NCI-H2196 treated with DMSO at 0.1 percent for 48 hours (cell line): ENCODE results near the gene GRK3.

Source experiments
- DNase-seq: peaks from one replicate; lab custom pipeline; 2025; ENCODE audit not compliant: unreplicated experiment; lab: John Stamatoyannopoulos, UW

The GRK3 gene

DNA sequence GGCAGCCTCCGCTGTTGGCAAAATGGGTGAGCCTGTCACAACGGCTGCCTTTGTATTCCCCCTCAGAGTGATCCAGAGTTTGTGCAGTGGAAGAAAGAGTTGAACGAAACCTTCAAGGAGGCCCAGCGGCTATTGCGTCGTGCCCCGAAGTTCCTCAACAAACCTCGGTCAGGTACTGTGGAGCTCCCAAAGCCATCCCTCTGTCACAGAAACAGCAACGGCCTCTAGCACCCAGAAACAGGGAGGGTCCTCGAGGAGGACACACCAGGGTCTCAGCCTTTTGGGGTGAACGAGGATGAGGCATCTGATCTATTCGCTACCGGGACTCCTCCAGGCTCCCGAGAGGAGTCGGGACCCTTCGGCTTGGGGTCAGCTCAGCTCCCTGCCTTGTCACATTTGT, 157.7 kb downstream of the GRK3 start:
- no peak for DNase-seq

DNA sequence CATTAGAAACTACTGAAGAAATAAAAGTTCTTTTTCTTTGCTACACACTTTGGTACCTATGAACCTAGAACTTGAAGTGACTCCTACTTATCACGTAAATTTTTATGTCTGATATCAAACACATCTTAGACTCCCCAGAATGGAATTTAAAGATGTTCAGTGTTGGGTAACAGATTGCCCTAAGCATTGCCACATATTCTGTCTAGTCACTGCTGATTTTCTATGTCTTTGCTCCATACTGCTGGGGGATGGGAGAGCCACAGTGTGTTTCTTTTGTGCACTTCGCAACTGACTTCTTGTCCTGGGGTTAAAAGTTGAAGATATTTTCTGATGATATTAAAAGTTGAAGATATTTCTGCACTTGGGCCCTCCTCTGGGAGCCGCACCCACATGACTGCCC, 158.2 kb downstream of the GRK3 start:
- DNase-seq: no peak

DNA sequence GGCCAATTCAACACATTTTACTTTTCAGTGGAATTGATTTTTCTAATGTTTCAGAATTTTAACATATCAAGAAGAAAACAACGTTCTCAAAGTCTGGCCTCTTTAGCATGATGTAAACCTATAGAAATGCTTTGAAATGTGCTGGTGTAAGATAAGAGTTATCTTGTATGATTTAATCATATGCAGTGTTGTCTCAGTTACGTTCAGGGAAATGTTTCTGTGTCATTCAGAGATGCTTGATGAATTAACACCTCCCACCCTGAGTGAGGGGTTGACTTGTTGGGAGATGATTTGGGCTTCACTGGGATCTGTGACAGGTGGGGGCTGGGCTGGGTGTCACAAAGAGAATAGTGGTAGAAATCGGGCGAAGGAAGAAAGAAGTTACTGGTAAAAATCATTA, 161.8 kb downstream of the GRK3 start:
- no peak for DNase-seq

DNA sequence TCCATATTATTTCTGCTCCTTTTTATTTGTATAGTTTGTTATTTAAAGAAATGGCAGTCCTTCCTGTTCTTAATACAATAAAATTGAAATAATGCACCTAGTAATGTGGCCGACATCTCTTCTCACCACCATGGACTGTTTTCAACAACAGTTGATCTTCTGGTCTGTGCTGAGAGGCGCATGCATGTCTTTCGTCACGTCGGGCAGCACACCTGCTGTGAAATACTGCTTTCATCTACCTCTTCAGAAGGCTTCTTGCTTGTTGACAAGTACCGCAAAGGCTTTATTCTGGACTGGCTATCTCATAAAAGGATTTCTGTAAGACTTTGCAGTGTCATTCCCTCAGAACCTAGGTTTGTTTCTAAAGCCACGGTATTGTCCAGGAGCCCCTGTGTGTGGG, 163.6 kb downstream of the GRK3 start:
- no peak for DNase-seq

DNA sequence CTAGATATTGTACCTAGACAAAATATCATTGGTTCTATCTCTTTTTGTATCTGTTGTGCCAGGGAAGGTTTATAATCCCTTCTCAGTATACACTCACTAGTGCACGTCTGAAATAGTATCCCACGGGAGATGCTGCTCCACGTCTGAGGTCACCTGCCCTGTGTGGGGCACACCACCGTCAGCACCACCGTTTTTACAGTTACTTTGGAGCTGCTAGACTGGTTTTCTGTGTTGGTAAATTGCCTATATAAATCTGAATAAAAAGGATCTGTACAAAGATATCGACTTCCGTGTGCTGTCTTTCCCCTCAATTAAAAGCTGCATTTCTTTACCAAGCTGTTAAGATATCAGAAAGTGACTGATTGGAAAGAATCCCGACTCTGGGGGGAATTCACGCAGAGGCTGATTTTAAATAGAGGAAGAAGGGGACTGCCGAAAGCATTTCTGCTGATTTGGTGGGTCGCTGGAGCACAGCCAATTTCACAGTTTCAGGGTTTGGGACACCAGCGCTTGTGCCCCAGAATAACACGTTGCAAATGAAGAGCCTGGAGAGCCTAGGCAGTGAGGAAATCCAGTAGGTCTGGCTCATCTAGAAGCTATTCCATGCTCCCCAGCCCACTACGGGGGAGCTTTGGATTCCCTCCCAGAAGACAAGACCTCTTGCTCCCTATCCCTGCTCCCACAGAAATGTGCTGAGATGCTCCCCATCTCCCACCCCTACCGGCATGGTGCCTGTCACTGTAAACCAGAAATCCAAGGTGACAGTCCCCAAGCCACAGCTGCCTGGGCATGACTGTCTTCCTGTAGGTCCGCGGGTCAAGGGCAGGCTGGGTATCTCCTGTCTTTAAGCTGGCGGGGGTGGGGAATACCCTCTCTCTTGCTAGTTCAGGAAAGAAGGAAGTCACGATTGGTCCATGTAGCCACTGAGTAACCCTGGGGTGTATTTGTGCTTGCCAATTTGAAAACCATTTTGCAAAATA, 164.8 kb downstream of the GRK3 start:
- no peak for DNase-seq

DNA sequence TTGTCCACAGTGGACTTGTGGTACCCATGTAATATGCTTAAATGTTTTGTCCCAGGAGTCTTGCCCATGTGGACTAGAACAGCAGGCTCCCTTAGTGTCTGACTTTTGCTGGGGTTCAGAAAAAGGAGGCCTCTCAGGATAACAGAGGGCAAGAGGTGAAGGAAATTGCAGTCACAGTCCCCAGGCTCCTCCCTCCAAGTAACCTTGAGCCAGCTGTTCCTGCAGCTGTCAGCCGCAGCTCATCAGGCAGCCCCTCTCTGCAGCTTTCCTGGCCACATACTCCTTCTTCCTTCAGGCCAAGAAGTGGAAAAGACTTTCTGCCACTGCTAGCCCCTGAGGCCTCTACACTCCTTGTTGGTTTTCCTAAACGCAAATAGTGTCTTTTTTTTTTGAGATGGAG, 171.2 kb downstream of the GRK3 start:
- DNase-seq: no peak

DNA sequence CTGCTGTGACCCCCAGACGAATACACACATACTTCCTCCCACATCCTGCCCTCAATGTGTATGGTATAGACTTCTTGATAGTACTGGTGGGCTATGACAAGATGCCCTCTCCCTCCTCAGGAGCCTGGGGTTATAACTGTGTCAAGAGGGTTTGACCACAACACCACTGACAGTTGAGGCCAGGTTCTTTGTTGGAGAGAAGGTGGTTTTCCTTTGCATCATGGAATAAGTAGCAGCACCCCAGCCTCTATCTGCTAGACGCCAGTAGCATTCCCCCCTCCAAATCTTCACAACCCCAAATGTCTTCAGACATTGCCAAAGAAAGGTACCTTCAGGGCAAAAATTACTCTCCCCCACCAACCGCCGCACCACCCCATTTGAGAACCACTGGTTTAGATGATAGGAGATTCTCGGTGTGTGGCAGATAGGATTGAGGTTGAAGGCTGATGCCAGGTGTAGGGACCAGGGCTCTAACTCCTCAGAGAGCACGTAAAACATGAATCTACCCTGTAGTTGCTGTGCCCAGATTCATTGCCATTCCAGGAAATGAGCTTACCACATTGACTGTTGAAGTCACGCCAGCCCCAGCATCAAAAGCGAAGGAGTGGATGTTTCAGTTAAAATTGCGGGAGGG, 172.0 kb downstream of the GRK3 start:
- DNase-seq: no peak

DNA sequence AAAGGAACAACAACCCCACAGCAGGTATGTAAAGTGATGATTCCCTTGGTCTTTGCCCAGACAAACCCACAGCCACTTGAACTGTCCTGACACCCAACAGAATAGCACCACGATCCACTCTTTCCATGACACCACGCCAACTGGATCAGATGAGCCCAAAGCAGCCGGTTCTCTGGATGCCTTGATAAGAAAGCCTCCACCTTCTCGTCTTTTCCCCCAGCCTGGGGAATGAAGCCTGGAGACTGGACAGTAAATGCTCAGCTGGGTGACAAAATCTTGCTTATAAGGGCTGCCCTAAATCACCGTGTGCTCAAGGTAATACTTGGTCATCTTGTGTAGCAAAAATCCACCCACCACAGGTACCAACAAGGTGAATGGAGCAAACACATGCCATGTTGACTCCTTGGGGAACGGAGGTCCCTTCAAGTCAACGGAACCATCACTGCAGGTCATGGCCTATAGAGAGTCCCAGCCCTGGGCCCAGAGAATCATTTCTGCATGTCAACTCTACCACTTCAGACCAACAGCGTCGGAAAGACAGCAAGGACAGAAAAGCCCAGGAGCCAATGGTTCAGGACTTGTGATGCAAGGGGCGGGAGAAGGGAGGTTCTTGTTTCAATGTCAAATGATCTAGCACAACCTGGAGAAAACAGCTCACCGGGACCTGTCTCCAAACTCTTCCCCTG, 175.3 kb downstream of the GRK3 start:
- DNase-seq: no peak

DNA sequence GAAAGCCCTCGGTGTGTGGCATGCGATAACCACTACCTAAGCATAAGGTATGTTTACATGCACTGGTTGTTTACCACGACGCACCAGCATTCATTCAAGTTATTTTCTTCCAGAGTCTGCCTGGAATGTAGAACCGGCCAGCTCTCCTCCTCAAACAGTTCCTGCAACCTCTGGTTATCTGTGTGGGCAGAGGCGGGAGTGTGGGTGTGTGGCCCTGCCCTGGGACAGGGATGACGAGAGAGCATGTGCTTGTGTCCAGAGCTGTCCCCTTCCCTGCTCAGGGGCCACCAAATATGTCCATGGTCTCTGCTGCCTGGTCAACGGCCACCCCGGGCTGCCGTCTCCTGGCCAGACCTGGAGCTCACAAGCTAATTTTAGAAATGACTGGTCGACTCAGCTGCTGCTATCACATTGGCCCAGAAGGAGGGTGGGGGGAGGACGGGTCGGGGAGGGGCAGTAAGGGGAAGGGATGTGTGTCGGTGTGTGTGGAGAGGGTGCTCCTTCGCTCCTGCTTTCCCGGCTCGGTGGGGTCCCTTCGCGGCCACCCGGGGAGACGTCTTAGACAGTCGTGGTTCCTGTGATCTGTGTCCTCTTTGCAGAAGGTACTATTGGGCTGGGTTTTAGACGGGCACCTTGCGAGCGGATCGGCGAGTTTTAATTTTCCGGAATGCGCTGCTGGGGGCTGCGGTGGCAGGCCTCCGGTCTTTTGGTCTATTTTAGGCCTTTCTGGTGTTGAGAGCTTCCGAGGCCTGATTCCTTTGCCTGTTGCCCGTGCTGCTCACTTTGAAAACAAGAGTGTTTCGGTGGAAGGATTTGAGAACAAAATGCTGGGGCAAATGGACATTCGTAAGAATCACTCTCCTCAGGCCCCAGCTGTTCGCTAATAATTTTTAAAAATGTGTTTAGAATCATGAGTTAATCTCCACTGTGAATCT, 177.5 kb downstream of the GRK3 start, which contains the start of gene MYO18B:
Gene MYO18B (plus strand): TSS at position 497 of the 935 bp plus-strand sequence. CDS start 18,905 bp downstream, outside the sequence.
- no peak for DNase-seq

DNA sequence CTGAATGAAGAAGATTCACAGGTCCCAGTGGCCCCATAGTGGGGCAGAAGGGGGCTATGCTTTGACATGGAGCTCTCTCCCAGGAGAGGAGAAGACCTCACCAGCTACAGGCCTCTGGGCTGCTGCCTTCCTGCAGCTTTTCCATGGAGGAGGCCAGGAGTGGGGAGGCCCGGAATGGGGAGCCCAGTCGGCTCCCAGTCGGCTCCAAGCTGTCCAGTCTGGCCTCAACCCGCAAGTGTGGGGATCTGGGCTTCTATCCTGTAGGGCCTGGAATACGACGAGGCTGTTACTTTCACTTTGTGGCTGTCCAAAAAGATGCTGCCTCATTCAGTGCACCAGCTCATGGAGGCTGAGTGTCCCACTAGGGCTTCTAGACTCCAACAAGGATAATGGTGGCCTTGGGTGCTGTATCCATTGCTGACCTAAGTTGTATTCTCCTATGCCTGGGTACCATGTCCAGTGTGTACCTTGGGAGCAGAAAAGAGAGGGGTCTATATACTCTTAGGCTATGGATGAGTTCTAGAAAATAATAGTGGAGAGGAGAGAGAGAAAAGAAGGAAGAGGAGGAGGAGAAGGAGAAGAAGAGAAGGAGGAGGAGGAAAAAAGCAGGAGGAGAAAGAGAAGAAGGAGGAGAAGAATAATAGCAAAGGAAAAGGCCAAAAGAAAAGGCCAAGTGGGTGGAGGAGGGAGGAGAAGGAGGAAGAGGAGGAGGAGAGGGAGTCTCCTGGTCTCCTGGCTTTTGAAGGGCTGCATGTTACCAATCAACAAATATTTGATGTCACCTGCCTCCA, 178.6 kb downstream of the GRK3 start:
- no peak for DNase-seq

DNA sequence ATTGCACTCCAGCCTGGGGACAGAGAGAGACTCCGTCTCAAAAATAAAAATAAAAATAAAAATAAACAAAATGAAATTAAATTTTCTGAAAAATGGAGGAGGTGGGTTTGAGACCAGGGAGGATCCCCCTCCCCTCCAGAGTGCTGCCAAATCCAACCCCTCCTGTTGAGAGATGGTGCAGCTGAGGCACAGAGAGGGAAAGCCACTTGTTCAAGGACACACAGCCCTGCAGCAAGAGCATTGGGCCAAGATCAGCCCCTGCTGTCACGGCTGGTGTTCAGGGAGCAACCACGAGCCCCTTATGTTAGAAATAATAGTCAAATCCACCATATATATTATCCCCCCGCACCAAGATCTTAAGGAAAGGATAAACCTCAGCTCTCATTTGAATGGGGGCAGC, 180.2 kb downstream of the GRK3 start:
- DNase-seq: no peak

DNA sequence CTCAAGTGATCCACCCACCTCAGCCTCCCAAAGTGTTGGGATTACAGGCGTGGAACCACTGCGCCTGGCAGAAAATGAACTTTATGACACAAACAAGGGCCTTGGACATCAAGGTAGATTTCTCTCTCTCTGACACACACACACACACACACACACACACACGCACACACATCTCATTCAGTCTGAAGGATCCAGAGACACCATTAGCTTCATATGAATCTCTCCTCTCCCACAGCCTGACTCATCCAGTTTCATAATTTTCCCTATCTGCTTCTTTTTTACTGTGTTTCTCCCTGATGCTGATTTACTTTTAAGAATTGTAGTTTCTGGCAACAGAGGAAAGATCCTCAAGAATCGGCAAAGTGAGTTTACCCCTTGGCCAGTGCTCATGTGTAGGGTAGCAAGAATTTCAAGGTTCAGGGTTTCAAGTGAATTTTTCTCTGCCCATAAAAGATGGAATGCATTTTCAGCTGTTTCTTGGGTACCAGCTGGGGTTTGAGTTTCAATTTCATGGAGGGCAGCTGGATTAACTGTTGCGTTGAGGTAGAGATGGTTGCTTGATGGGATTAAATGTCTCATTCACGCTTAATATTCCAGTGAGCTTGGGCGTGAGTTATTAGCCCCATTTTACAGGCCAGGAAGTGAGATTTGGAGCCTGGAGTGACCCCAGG, 181.0 kb downstream of the GRK3 start:
- DNase-seq: no peak

DNA sequence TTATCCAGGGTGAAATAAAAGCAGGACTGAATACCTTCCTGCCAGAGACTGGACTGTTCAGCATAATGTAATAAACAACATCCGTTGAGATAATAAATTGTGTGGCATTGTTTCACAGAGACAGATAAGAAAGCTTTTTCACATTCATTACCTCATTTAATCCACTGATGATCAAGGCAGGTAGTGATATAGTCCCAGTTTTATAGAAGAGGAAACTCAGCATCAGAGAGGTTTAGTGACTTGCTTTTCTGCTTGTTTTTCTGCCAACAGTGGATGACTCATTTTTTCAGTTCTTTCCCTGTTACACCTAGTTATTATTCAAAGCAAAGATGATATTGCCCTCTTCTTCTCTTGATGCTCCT, 181.5 kb downstream of the GRK3 start:
- DNase-seq: no peak

DNA sequence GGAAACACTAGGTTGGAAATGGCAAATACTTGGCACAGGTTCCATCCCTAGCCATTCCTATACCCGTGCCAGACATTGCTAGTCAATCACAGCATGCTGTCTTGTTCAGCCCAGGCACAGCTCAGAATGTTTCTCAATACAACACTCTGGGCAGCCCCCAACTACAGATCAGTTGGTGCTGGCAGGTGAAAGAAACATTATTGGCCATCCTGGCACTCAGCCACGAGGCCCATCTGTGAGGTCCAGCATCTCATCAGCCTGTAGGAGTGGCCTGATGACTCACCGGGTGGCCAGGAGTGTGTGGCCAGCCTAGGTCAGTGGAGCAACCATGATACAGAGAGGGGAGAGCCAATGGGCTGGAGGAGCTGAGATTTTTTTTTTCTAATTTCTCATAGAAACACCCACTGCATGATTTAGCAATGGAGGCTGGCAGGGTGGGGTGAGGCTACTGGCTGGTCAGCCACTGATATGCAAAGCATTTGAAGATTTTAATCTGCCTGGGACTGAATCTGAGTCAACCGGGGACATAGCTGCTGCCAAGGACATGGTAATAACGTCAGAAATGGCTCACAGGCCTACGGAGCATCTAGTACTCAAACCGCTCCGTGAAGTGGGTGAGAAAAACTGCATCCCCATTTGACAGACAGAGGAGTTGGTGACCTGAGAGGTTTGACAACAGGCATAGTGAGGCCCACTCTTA, 182.9 kb downstream of the GRK3 start:
- no peak for DNase-seq

DNA sequence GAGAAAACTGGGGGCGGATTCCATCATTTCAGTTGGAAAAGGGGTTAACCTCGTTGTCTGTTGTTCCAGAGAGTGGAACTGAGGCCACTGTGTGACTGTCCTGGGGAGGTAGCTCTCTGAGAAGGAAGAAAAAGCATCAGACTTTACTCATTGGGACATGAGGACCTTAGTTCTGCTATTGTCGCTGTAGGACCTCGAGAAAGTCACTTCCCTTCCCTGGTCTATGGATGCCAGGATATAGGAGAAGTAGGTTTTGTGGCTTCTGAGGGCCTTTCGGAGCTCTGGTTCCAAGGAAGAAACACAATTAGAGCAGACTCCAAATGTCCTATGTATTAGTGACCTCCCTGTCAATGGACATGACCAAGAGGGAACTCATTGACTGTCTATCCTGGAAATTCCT, 183.7 kb downstream of the GRK3 start:
- DNase-seq: no peak

DNA sequence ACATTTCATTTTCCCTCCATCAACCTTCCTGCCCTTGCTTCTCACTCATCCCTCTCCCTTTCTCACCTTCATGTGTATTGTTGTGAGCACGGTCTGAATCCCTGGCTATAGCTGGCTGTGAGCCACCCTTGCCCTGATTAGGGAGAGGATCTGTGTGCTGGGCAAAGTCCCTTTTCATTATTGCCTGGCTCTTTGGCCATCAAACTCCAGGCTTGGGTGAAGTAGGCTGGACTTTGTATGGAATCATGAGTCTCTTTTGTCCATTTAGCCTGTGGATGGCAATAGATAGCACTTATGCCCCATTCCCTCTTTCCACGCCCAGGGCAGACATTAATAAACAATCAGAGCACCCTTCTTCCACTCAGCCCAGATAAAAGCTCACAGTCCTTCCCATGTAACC, 184.2 kb downstream of the GRK3 start:
- DNase-seq: no peak

DNA sequence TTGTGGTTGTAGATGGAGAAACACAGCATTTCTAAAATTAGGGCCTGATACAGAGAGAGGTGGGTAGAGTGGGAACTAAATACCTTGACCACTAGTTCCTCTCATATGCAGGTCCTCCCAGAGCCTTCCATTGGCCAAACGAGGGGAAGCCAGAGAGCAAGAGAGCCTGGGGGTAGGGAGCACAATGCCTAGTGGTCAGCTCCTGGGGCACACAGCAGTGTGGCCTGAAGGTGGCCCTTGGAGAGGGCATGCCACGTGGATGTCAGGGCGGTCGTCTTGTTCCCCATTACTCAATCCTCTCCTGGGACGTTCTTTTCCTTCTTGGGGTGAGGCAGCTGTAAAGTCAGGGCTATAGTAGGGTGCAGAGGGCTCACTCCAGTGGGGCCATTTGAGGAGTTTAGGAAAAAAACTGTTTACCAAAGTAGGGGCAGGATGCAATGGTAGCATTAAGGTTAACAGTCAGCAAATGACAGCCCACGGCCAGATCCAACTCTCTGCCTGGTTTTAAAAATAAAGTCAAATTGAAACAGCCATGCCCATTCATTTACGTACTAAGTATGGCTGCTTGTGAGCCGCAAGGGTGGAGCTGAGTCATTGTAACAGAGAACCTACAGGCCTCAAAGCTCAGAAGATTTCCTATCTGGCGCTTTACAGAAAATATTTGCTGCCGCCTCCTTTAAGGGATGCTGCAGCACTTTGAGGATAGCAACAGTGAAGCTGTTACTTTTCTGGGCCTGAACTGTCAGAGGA, 185.1 kb downstream of the GRK3 start:
- DNase-seq: no peak

DNA sequence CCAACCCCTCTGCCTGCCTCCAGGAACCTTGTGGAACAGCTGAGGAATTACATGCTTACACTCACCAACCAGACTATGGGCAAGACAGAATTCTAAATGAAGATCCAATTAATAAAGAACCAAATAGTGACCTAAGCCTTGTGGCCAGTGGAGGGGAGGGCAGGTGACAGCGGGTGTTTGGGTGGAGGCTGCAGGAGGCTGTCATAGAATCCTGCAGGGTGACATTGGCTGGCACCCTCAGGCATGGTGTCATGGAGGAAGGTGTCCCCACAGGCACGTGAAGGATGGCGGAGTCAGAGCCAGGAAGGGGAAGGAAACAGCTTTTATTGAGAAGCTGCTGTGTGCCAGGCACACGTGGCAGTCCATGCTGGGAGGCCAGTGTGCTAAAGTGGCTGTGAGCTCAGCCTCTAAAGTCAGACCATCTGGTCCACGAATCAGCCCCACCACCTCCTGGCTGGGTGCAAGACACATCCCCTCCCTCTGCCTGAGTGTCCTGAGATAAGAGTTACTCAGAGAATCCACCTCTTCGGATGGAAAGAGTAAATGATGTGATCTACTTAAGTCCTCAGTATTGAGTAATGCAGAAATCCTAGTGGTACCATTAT, 186.2 kb downstream of the GRK3 start:
- no peak for DNase-seq
